Vagina (tissue), 2 donors: ENCODE data around the gene SYNDIG1. TPM values are rescaled to one million over a fixed set of nuclear protein-coding genes. Genes with fewer than 3 reads are reported as not detected.

Experiments
- DNase-seq, 2 donors: peaks; one replicate each; pipeline ENCODE4 v3.0.0-alpha.2; 2017; ENCODE audit errors: extremely low spot score in 2 of 2
- H3K27ac ChIP-seq: fragments of 200-600 bp; sonication (generic); one replicate; pipeline ENCODE4 v1.5.1; 2019
- H3K27me3 ChIP-seq: fragments of 200-600 bp; sonication (generic); one replicate; pipeline ENCODE4 v1.5.1; 2019
- H3K36me3 ChIP-seq, 2 donors: fragments of 200-600 bp; sonication (generic); one replicate each; pipeline ENCODE4 v1.5.1; 2017 to 2019
- H3K4me1 ChIP-seq: fragments of 200-600 bp; sonication (generic); one replicate; pipeline ENCODE4 v1.5.1; 2019
- H3K4me3 ChIP-seq, 2 donors: fragments of 200-600 bp; sonication (generic); 1 replicate in 1 of 2; 2 replicates in 1 of 2; pipeline ENCODE4 v1.5.1; 2016 to 2019
- H3K9me3 ChIP-seq: fragments of 200-600 bp; sonication (generic); one replicate; pipeline ENCODE4 v1.5.1; 2019
- CTCF ChIP-seq, 3 experiments: fragments of 450-650 bp in 2 of 3; fragments of 200-600 bp in 1 of 3; sonication (generic) in 1 of 3; IDR thresholded peaks; one replicate each; pipeline ENCODE4 v1.5.1; 2017 to 2019; ENCODE audit warnings: antibody characterized with exemption in 3 of 3, mild to moderate bottlenecking in 2 of 3, moderate library complexity in 2 of 3
- POLR2A ChIP-seq, 2 donors: fragments of 450-650 bp; IDR thresholded peaks; one replicate each; pipeline ENCODE4 v1.6.1; 2017; ENCODE audit warnings: antibody characterized with exemption in 2 of 2, mild to moderate bottlenecking in 2 of 2, moderate library complexity in 2 of 2
- POLR2AphosphoS5 ChIP-seq, 2 donors: sonication (generic); formaldehyde crosslinking; IDR thresholded peaks; one replicate each; pipeline ENCODE4 v1.9.0; 2017; ENCODE audit warnings: antibody characterized with exemption in 2 of 2, mild to moderate bottlenecking in 2 of 2, low read depth in 1 of 2; ENCODE audit not compliant: insufficient read depth in 1 of 2
- intact Hi-C: fragments of 100-400 bp; cut with DNase I; formaldehyde crosslinking; loops from one replicate; pipeline ENCODE4 v1.15.1; 2023
- total RNA-seq: library from RNA; depleted of rRNA; stranded (reverse); fragments of >200 nt; gene quantifications from one replicate; pipeline ENCODE4 v1.2.3, GENCODE V29; 2016

Gene SYNDIG1
- total RNA-seq, 1 donor from 2014 or later, result 3.2 TPM

GRCh38 chr20:24605937-24606455 is 136.6 kb downstream of the SYNDIG1 start:
- Histone ChIP-seq H3K4me1 (no peaks in the 10 kb centered on the region), H3K27me3 (no peaks in the 10 kb centered on the region), H3K36me3 (no peaks in the 10 kb centered on the region), H3K27ac (no peak overlapping the region), H3K9me3 (no peaks in the 10 kb centered on the region), H3K4me3 (no peak overlapping the region)
- no peak for TF ChIP-seq POLR2A (IDR thresholded peaks at IDR 0.05)
- no peak for TF ChIP-seq POLR2AphosphoS5 (IDR thresholded peaks at IDR 0.05; ENCODE audit: insufficient read depth in 1 of 2, low read depth in 1 of 2)
- TF ChIP-seq CTCF (IDR thresholded peaks at IDR 0.05), result no peak
- peak in 1 of 2 donors; percentile 58 for DNase-seq
- intact Hi-C loops, result no loop called here

- Histone ChIP-seq H3K4me1 (no peaks in the 10 kb centered on the region), H3K27ac (no peak overlapping the region), H3K36me3 (no peaks in the 10 kb centered on the region), H3K9me3 (no peaks in the 10 kb centered on the region), H3K4me3 (no peak overlapping the region), H3K27me3 (no peaks in the 10 kb centered on the region)
- TF ChIP-seq POLR2AphosphoS5 (IDR thresholded peaks at IDR 0.05; ENCODE audit: insufficient read depth in 1 of 2, low read depth in 1 of 2) (no peak), POLR2A (IDR thresholded peaks at IDR 0.05) (no peak), CTCF (IDR thresholded peaks at IDR 0.05) (no peak)
- peak in 1 of 2 donors; percentile 72 for DNase-seq
- intact Hi-C loops, result no loop called here
Observed at GRCh38 chr20:24607402-24607801, 138.0 kb downstream of the SYNDIG1 start.

GRCh38 chr20:24608926-24609667 is 139.7 kb downstream of the SYNDIG1 start:
- intact Hi-C loops, result no loop called here
- peak in 1 of 2 donors; percentile 54 for DNase-seq
- Histone ChIP-seq H3K27ac (no peak overlapping the region), H3K9me3 (no peaks in the 10 kb centered on the region), H3K27me3 (no peaks in the 10 kb centered on the region), H3K36me3 (no peaks in the 10 kb centered on the region), H3K4me3 (no peak overlapping the region), H3K4me1 (no peaks in the 10 kb centered on the region)
- TF ChIP-seq POLR2AphosphoS5 (IDR thresholded peaks at IDR 0.05; ENCODE audit: insufficient read depth in 1 of 2, low read depth in 1 of 2), result no peak
- no peak for TF ChIP-seq POLR2A (IDR thresholded peaks at IDR 0.05)
- no peak for TF ChIP-seq CTCF (IDR thresholded peaks at IDR 0.05)

GRCh38 chr20:24609757-24610156 is 140.3 kb downstream of the SYNDIG1 start:
- Histone ChIP-seq H3K36me3 (no peaks in the 10 kb centered on the region), H3K4me1 (no peaks in the 10 kb centered on the region), H3K27me3 (no peaks in the 10 kb centered on the region), H3K4me3 (no peak overlapping the region), H3K9me3 (no peaks in the 10 kb centered on the region), H3K27ac (no peak overlapping the region)
- intact Hi-C loops, result no loop called here
- peak; percentile 70 to 87 for DNase-seq
- no peak for TF ChIP-seq POLR2AphosphoS5 (IDR thresholded peaks at IDR 0.05; ENCODE audit: insufficient read depth in 1 of 2, low read depth in 1 of 2)

- no peaks in the 10 kb centered on the region for H3K36me3 ChIP-seq
- H3K4me1 ChIP-seq, result no peaks in the 10 kb centered on the region
- H3K27ac ChIP-seq, result no peak overlapping the region
- H3K9me3 ChIP-seq, result no peaks in the 10 kb centered on the region
- no peak overlapping the region for H3K4me3 ChIP-seq
- TF ChIP-seq POLR2AphosphoS5 (IDR thresholded peaks at IDR 0.05; ENCODE audit: insufficient read depth in 1 of 2, low read depth in 1 of 2), result no peak
- no peak for TF ChIP-seq CTCF (IDR thresholded peaks at IDR 0.05)
- no peak for TF ChIP-seq POLR2A (IDR thresholded peaks at IDR 0.05)
- intact Hi-C loops, result no loop called here
- DNase-seq, result peak; percentile 77 to 92
- no peaks in the 10 kb centered on the region for H3K27me3 ChIP-seq
Observed at GRCh38 chr20:24610341-24611115, 141.1 kb downstream of the SYNDIG1 start.
